HG02970 (cell line): ENCODE measurements around the gene IL17REL.
"Not testable (repeated sequence)": the region's sequence is repeated elsewhere in the genome, so short reads cannot be mapped to it uniquely, and the experiment has no call there.

Source experiments
- ATAC-seq: cut with Tn5 transposase; IDR thresholded peaks from one replicate; pipeline ENCODE4 v1.9.1; 2021; ENCODE audit warnings: mild to moderate bottlenecking, moderate library complexity, moderate number of reproducible peaks; ENCODE audit not compliant: unreplicated experiment, low FRiP score

Gene IL17REL

GRCh38 chr22:49993649-49994360 lies 18.8 kb downstream of the IL17REL start:
- ATAC-seq, result no peak

DNA sequence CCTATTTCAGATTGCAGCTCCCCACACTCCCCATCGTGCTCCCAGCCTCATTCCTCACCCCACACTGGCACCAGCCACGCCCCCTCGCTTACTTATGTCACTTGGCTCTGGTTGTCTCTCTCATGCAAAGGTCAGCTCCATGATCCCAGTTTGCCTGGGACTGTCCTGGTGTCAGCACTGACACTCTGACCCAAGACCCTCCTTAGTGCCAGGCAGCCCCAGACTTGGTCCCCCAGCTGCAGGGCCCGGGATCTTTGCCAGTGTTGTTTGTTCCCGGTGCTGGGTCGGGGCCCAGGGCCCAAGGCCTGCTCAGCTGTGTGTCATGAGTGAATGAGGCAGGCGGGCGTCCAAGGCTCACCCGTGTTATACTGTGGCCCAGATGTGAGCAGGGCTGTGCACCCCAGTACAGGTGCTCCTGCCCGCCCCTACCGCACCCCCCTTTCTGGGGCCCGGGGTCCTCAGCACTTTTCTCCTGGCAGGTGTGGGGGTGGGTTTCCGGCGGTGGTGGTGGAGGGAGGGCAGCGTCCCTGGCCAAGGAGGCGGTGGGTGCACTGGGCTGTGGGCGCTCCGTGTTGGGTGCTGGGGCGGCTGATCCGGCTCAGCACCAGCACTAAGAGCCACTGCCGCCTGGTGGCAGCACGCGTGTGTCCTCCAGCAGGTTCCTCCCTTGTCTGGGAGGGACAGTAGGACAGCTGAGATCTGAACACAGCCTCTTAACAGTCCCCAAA lies 19.5 kb downstream of the IL17REL start:
- ATAC-seq, result no peak

GRCh38 chr22:49991907-49992533 lies 20.5 kb downstream of the IL17REL start:
- ATAC-seq, result no peak

- ATAC-seq, result no peak
Observed at GRCh38 chr22:49991167-49991566, 21.4 kb downstream of the IL17REL start.

DNA sequence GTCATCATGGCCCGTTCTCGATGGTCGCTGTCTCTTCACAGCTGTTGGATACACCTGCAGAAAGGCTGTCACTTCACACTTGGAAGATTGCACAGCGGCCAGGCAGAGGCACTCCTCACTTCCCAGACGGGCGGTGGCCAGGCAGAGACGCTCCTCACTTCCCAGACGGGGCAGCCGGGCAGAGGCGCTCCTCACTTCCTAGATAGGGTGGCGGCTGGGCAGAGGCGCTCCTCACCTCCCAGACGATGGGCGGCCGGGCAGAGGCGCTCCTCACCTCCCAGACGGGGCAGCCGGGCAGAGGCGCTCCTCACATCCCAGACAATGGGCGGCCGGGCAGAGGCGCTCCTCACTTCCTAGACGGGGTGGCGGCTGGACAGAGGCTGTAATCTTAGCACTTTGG lies 22.7 kb downstream of the IL17REL start:
- ATAC-seq, result not testable (repeated sequence)

GRCh38 chr22:49986325-49986724 lies 26.2 kb downstream of the IL17REL start:
- no peak for ATAC-seq

DNA sequence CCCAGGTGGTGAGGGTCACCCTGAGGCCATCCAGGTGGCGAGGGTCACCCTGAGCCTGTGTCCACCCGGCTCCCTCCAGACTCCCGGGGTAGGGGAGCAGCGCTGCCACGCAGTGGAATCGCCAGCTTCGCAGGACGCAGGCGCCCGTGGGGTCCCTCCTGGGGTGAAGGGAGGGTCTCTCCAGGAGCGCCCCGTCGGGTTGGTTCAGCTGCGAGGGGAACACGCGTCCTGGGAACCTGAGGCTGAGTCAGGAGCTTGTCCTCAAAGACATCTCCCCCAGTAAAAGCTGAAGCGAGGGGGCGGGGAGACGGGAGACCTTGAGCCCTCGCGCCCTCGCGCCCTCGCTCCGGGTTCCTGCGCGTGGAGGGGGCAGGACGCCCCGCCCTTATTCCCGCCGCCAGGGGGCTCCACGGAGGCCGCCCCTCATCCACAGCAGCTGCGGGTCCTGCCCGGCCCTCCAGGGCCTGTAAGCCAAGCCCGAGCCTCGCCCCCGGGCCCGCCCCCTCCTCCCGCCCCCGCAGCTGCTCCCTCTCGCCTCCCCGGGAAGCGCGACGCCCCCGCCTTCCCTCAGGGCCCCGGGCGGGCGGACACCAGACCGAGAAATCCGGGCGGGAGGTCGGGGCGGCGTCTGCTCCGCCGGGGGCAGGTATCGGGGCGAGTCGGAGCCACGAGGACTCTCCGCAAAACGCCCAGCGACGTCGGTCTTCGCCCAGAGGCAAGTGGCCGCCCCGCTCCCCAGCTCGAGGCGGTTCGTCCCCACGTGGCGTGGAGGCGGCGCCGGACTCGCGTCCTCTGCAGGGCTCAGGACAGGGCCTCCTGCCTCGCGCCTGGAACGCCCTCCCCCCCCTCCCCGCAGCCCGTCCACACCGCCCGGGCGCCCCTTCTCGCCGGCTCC lies 29.2 kb downstream of the IL17REL start:
- ATAC-seq, result no peak

DNA sequence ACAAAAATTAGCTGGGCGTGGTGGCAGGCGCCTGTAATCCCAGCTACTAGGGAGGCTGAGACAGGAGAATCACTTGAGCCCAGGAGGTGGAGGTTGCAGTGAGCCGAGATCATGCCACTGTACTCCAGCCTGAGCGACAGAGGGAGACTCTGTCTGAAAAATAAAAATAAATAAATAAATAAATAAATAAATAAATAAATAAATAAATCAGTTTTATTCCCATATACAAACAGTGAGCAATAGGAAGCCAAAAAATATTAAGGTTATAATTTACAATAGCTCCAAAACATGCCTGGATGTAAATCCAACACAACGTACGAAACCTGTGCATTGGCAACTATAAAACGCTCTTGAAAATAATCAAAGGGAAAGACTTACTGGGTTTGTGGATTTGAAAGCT lies 30.8 kb downstream of the IL17REL start:
- not testable (repeated sequence) for ATAC-seq

DNA sequence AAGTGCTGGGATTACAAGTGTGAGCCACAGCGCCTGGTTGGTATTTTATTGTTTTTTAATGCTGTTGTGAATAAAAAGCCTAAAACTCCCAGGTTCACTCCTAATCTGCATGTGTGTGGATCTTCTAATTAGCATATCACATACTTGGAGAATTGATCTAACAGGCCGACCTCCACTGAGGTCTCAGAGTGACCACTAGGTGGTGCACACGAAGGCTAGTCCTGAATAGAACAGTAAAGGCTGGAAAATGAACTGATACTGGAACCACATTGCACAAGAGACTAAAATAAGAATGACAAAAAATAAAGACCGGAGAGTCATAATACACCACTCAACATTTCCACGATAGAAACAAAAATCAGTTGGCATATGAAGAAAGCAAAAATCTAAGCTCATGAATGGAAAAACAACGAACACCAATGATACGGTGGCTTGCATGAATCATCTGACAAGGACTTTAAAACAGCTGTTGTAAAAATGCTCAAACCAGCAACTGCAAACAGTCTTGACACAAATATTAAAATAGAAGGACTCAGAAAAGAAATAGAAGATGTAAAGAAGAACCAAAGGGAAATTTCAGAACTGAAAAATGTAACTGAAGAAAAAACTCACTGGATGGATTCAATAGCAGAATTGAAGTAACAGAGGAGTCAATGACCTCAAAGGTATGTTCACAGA lies 32.8 kb downstream of the IL17REL start:
- no peak for ATAC-seq

- ATAC-seq, result no peak
Observed at GRCh38 chr22:49977578-49977977, 35.0 kb downstream of the IL17REL start.

DNA sequence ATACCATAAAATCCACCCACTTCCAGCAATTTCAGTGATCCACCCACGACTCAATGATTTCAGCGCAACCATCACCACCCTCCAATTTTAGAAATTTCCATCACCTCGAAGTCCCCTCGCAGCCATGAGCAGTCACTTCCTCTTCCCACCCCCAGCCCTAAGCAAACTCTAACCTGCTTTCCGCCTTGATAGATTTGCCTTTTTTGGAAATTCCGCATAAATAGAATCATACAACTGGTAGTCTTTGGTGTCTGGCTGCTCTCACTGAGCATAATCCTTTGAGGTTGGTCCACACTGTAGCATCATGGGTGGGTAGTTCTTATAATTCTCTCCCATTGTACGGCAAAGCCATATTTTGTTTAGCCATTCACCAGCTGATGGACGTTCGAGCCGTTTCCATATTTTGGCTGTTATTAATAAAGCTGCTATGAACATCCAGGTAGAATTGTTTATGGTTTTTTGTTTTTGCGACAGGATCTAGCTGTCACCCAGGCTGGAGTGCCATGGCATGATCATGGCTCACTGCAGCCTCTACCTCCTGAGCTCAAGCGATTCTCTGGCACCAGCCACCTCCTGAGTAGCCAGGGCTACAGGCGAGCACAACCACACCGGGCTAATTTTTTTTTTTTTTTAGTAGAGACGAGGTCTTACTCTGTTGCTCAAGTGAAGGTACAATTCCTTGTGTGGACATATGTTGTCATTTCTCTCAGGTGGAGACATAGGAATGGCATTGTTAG lies 36.0 kb downstream of the IL17REL start:
- ATAC-seq, result no peak

GRCh38 chr22:49975543-49976389 lies 36.8 kb downstream of the IL17REL start:
- no peak for ATAC-seq

DNA sequence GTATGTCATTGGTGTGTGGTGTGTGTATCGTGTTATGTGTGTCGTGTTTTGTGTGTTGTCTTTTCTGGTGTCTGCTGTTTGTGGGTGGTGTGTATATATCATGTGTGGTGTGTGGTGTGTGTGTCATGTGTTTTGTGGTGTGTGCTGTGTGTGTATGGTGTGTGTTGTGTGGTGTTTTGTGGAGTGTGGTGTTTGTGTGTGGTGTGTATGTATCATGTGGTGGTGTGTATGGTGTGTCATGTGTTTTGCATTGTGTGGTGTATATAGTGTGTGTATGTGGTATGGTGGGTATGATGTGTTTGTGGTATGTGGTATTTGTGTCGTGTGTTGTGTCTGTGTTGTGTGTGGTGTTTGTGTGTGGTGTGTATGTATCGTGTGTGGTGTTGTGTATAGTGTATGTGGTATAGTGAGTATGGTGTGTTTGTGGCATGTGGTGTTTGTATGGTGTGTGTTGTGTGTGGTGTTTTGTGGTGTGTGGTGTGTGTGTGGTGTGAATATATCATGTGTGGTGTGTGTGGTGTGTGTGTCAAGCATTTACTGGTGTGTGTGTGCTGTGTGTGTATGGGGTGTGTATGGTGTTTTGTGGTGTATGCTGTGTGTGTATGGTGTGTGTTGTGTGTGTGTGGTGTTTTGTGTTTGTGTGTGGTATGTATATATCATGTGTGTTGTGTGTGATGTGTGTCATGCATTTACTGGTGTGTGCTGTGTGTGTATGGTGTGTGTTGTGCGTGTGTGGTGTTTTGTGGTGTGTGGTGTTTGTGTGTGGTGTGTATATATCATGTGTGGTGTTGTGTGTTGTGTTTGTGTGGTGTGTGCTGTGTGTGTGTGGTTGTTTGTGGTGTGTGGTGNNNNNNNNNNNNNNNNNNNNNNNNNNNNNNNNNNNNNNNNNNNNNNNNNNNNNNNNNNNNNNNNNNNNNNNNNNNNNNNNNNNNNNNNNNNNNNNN lies 39.3 kb downstream of the IL17REL start:
- ATAC-seq, result no peak

DNA sequence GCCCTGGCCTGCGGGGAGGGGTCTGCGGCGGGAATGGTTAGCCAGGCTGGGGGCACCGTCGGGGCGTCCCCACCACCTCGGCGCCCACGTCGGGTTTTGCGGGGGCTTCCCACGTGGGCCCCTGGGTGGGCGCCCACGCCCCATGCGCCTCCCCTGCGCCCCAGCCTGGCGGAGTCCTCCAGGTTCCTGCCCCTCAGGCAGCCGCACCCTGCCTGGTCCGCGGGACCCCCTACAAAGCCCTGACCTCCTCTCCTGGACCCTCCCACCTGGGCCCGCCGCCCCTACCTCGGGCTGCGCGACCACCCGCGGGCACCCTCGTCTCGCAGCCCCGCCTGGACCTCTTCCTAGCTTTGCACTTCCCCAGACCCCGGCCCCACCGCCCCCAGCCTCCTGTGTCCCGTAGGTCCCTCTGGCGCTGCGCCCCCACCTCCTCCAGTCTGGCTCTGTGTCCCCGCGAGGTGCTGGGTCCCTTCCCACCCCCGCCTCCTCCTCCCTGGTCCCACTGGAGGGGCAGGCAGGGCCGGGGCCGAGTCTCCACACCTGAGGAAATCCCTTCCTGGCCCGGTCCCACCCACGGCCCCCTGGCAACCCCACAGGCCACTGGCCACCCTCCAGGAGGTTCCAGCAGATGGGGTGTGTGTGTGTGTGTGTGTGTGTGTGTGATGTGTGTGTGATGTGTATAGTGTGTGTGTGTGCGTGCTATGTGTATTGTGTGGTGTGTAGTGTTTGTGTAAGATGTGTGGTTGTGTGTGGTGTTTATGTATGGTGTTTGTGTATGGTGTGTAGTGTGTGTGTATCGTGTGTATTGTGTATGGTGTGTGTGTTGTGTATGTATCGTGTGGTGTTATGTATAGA lies 40.2 kb downstream of the IL17REL start:
- no peak for ATAC-seq

DNA sequence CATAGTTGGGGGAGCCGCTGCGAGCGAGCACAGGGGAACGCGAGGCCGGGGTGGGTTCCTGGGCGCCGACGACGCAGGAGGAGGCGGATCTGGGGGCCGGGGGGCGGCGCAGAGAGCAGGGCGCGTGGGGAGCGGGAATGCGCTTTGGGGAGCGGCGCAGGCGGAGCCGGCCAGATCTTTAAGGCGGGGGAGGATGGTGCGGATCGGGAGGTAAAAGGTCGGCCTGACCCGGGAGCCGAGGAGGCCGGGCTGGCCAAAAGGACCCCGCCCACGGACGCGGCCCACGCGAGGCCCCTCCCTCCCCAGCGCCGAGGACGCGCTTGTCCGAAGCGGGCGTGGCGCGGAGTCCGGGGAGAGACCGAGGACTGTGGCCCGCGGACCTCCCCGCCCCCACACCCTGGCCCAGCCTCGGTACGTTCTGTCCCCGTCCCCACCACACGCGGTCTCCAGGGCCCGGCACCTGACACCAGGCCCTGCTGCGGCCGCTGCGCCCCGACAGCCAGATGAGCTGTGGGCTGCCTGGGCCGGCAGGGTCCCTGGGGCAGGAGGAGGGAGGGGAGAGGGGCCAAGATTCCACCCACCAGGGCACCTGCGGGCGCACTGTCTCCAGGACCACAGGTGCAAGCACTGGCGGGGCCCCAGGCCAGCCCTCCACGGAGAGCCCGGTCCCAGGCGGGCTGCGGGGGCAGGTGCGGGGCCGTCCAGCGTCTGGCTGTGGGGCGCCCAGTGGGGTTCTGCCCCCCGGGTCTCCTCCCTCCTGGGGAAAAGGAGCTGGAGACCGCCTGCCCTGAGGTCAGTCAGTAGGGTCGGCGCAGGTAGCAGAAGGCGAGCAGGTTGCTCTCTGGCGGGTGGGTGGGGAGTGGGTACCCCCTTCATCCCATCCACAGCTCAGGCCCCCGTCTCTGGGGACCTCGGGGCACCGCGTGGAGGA lies 41.1 kb downstream of the IL17REL start:
- ATAC-seq, result peak; percentile 25
